ENCODE data around the gene TRIM63.

DNA sequence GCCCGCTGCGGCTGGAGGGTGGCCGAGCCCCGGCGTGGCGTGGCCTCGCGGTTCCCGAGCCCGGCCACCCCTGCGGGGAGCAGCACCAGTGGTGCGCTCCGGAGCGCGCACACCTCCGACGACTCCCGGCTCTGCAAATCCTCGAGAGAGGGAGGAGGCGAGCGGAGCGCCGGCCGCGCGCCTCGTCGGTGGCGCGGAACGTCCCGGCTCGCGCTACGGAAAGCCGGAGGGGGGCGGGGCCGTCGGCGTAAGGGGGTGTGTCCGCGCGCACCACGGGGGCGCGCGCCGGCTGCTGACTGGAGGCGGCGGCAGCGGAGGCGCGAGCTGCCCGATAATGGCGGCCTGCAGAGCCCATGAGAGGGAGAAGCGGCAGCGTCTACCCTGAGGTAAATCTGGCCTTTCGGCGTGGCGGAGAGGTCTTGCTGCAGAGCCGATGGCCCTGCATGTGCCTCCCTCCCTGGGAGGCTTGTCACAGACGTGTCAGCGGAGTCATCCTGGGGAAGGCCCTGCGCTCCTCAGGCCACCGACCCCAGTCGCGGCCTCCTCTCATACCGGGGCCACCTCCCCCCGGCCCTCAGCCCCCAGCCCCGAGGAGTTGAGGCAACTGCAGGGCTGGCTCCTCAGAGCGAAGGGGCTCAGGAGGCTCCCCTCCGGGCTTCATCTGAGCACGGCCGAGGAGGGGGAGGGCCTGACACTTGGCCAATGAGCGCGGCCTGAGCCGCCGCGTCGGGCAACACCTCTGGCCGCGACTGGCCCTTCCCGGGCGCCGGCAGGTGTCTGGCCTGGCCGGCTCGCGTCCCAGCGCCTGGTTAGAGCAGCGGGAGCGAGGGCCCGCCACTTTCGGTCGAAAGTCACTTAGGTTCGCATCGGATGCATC lies 44.3 kb upstream of the TRIM63 start, which contains the start of gene PDIK1L:
- TF ChIP-seq, protein P1, sequence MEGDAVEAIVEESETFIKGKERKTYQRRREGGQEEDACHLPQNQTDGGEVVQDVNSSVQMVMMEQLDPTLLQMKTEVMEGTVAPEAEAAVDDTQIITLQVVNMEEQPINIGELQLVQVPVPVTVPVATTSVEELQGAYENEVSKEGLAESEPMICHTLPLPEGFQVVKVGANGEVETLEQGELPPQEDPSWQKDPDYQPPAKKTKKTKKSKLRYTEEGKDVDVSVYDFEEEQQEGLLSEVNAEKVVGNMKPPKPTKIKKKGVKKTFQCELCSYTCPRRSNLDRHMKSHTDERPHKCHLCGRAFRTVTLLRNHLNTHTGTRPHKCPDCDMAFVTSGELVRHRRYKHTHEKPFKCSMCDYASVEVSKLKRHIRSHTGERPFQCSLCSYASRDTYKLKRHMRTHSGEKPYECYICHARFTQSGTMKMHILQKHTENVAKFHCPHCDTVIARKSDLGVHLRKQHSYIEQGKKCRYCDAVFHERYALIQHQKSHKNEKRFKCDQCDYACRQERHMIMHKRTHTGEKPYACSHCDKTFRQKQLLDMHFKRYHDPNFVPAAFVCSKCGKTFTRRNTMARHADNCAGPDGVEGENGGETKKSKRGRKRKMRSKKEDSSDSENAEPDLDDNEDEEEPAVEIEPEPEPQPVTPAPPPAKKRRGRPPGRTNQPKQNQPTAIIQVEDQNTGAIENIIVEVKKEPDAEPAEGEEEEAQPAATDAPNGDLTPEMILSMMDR (conservative IDR thresholded peaks at IDR 0.05; ENCODE audit: low read depth, low read length) = no peak
- no peak for TF ChIP-seq EZH2 (IDR thresholded peaks at IDR 0.05; ENCODE audit: borderline replicate concordance, low read depth, low read length, poor library complexity, severe bottlenecking)

All from A673 (cell line).